ENCODE results near the gene IMMP2L. TPM values are rescaled to one million over a fixed set of nuclear protein-coding genes. Genes with fewer than 3 reads are reported as not detected.

IMMP2L gene
- total RNA-seq, 1 experiment from 2014 or later = 12.8 TPM

GRCh38 chr7:111229916-111230315, 332.4 kb downstream of the IMMP2L start:
- DNase-seq = peak in 1 of 2 experiments; percentile 9
- H3K27ac ChIP-seq = no peak overlapping the region
- no peaks in the 10 kb centered on the region for H3K36me3 ChIP-seq

GRCh38 chr7:111229181-111229740, 333.0 kb downstream of the IMMP2L start:
- DNase-seq = no peak
- no peak overlapping the region for H3K27ac ChIP-seq
- no peaks in the 10 kb centered on the region for H3K9me3 ChIP-seq (replicated peaks)
- H3K27me3 ChIP-seq = no peaks in the 10 kb centered on the region
- H3K4me1 ChIP-seq = peaks cover 5% of the 10 kb centered on the region; the same call in 1 of the 2 replicates
- no peak overlapping the region for H3K4me3 ChIP-seq
- no peaks in the 10 kb centered on the region for H3K36me3 ChIP-seq

More at GRCh38 chr7:111229916-111230315, 332.4 kb downstream of the IMMP2L start:
- peaks cover 5% of the 10 kb centered on the region; the same call in 1 of the 2 replicates for H3K4me1 ChIP-seq
- no peaks in the 10 kb centered on the region for H3K27me3 ChIP-seq
- H3K4me3 ChIP-seq = no peak overlapping the region
- no peaks in the 10 kb centered on the region for H3K9me3 ChIP-seq (replicated peaks)

- H3K27me3 ChIP-seq = no peaks in the 10 kb centered on the region
- peaks cover 5% of the 10 kb centered on the region; the same call in 1 of the 2 replicates for H3K4me1 ChIP-seq
- no peak overlapping the region for H3K4me3 ChIP-seq
- H3K27ac ChIP-seq = no peak overlapping the region
- no peak for DNase-seq
- no peaks in the 10 kb centered on the region for H3K36me3 ChIP-seq
- H3K9me3 ChIP-seq (replicated peaks) = no peaks in the 10 kb centered on the region
These were observed 333.9 kb downstream of the IMMP2L start for GRCh38 chr7:111228437-111228836.

GRCh38 chr7:111226800-111227199, 335.5 kb downstream of the IMMP2L start:
- Histone ChIP-seq H3K4me1 (peaks cover 5% of the 10 kb centered on the region; the same call in 1 of the 2 replicates), H3K4me3 (no peak overlapping the region), H3K27me3 (no peaks in the 10 kb centered on the region), H3K36me3 (no peaks in the 10 kb centered on the region), H3K27ac (no peak overlapping the region), H3K9me3 (replicated peaks) (no peaks in the 10 kb centered on the region)
- no peak for DNase-seq

GRCh38 chr7:111224354-111225231, 337.7 kb downstream of the IMMP2L start:
- no peak for DNase-seq
- Histone ChIP-seq H3K9me3 (replicated peaks) (no peaks in the 10 kb centered on the region), H3K4me3 (no peak overlapping the region), H3K4me1 (no peaks in the 10 kb centered on the region), H3K27ac (no peak overlapping the region), H3K27me3 (no peaks in the 10 kb centered on the region), H3K36me3 (no peaks in the 10 kb centered on the region)

- H3K9me3 ChIP-seq (replicated peaks) = no peaks in the 10 kb centered on the region
- DNase-seq = no peak
- no peaks in the 10 kb centered on the region for H3K4me1 ChIP-seq
- no peak overlapping the region for H3K4me3 ChIP-seq
- no peaks in the 10 kb centered on the region for H3K27me3 ChIP-seq
- H3K27ac ChIP-seq = no peak overlapping the region
- H3K36me3 ChIP-seq = no peaks in the 10 kb centered on the region
These were observed 338.5 kb downstream of the IMMP2L start for GRCh38 chr7:111223802-111224253.

GRCh38 chr7:111215550-111215949, 346.7 kb downstream of the IMMP2L start:
- DNase-seq = no peak
- no peak overlapping the region for H3K4me3 ChIP-seq
- no peak overlapping the region for H3K27ac ChIP-seq
- no peaks in the 10 kb centered on the region for H3K36me3 ChIP-seq
- H3K27me3 ChIP-seq = no peaks in the 10 kb centered on the region
- H3K4me1 ChIP-seq = no peaks in the 10 kb centered on the region
- H3K9me3 ChIP-seq (replicated peaks) = no peaks in the 10 kb centered on the region

- no peaks in the 10 kb centered on the region for H3K9me3 ChIP-seq (replicated peaks)
- peak; percentile 32 to 42 for DNase-seq
- H3K27me3 ChIP-seq = no peaks in the 10 kb centered on the region
- H3K4me1 ChIP-seq = no peaks in the 10 kb centered on the region
- no peak overlapping the region for H3K27ac ChIP-seq
- H3K4me3 ChIP-seq = no peak overlapping the region
- H3K36me3 ChIP-seq = no peaks in the 10 kb centered on the region
These were observed 349.3 kb downstream of the IMMP2L start for GRCh38 chr7:111212857-111213523.

GRCh38 chr7:111210996-111211395, 351.3 kb downstream of the IMMP2L start:
- H3K27ac ChIP-seq = no peak overlapping the region
- no peaks in the 10 kb centered on the region for H3K4me1 ChIP-seq
- H3K27me3 ChIP-seq = no peaks in the 10 kb centered on the region
- no peaks in the 10 kb centered on the region for H3K9me3 ChIP-seq (replicated peaks)
- H3K36me3 ChIP-seq = no peaks in the 10 kb centered on the region
- no peak for DNase-seq
- H3K4me3 ChIP-seq = no peak overlapping the region

- H3K4me1 ChIP-seq = no peaks in the 10 kb centered on the region
- H3K27ac ChIP-seq = no peak overlapping the region
- no peak overlapping the region for H3K4me3 ChIP-seq
- no peak for DNase-seq
- H3K27me3 ChIP-seq = no peaks in the 10 kb centered on the region
- no peaks in the 10 kb centered on the region for H3K9me3 ChIP-seq (replicated peaks)
- no peaks in the 10 kb centered on the region for H3K36me3 ChIP-seq
These were observed 352.2 kb downstream of the IMMP2L start for GRCh38 chr7:111210043-111210442.

- Histone ChIP-seq H3K27me3 (no peaks in the 10 kb centered on the region), H3K4me3 (no peak overlapping the region), H3K9me3 (replicated peaks) (no peaks in the 10 kb centered on the region), H3K36me3 (no peaks in the 10 kb centered on the region), H3K4me1 (no peaks in the 10 kb centered on the region), H3K27ac (no peak overlapping the region)
- DNase-seq = no peak
These were observed 357.0 kb downstream of the IMMP2L start for GRCh38 chr7:111205251-111205650.

- no peaks in the 10 kb centered on the region for H3K27me3 ChIP-seq
- H3K4me1 ChIP-seq = peaks cover 14% of the 10 kb centered on the region
- no peaks in the 10 kb centered on the region for H3K9me3 ChIP-seq (replicated peaks)
- no peaks in the 10 kb centered on the region for H3K36me3 ChIP-seq
- no peak overlapping the region for H3K4me3 ChIP-seq
- no peak for DNase-seq
- H3K27ac ChIP-seq = no peak overlapping the region
These were observed 360.0 kb downstream of the IMMP2L start for GRCh38 chr7:111202321-111202720.

- peaks cover 14% of the 10 kb centered on the region for H3K4me1 ChIP-seq
- no peak for DNase-seq
- no peaks in the 10 kb centered on the region for H3K9me3 ChIP-seq (replicated peaks)
- no peaks in the 10 kb centered on the region for H3K36me3 ChIP-seq
- no peak overlapping the region for H3K4me3 ChIP-seq
- no peak overlapping the region for H3K27ac ChIP-seq
- H3K27me3 ChIP-seq = no peaks in the 10 kb centered on the region
These were observed 362.6 kb downstream of the IMMP2L start for GRCh38 chr7:111199643-111200042.

GRCh38 chr7:111198255-111198654, 364.0 kb downstream of the IMMP2L start:
- Histone ChIP-seq H3K4me3 (no peak overlapping the region), H3K36me3 (no peaks in the 10 kb centered on the region), H3K4me1 (peaks cover 14% of the 10 kb centered on the region), H3K27ac (peak overlapping the region; percentile 8; the same call in 1 of the 2 replicates), H3K27me3 (no peaks in the 10 kb centered on the region), H3K9me3 (replicated peaks) (no peaks in the 10 kb centered on the region)
- DNase-seq = peak; percentile 60 to 81

- Histone ChIP-seq H3K4me3 (no peak overlapping the region), H3K36me3 (no peaks in the 10 kb centered on the region), H3K27ac (no peak overlapping the region), H3K27me3 (no peaks in the 10 kb centered on the region), H3K9me3 (replicated peaks) (no peaks in the 10 kb centered on the region), H3K4me1 (peaks cover 14% of the 10 kb centered on the region)
- no peak for DNase-seq
These were observed 365.6 kb downstream of the IMMP2L start for GRCh38 chr7:111196655-111197054.

All from SJCRH30 (cell line).